HEK293T (cell line): ENCODE data around the gene RBM20.

Experiments
- ARNT ChIP-seq: fragments of 450-650 bp; IDR thresholded peaks from 2 replicates; pipeline ENCODE4 v1.6.1; 2017; ENCODE audit warnings: mild to moderate bottlenecking
- FOXK2 ChIP-seq: fragments of 450-650 bp; IDR thresholded peaks from 2 replicates; pipeline ENCODE4 v1.6.1; 2016; ENCODE audit warnings: mild to moderate bottlenecking
- HDGF ChIP-seq: fragments of 450-650 bp; IDR thresholded peaks from 2 replicates; pipeline ENCODE4 v1.6.1; 2017; ENCODE audit warnings: antibody characterized with exemption, borderline replicate concordance
- SP1 ChIP-seq: fragments of 450-650 bp; IDR thresholded peaks from 2 replicates; pipeline ENCODE4 v1.6.1; 2017
- ZNF384 ChIP-seq: fragments of 450-650 bp; IDR thresholded peaks from 2 replicates; pipeline ENCODE4 v1.6.1; 2016

DNA sequence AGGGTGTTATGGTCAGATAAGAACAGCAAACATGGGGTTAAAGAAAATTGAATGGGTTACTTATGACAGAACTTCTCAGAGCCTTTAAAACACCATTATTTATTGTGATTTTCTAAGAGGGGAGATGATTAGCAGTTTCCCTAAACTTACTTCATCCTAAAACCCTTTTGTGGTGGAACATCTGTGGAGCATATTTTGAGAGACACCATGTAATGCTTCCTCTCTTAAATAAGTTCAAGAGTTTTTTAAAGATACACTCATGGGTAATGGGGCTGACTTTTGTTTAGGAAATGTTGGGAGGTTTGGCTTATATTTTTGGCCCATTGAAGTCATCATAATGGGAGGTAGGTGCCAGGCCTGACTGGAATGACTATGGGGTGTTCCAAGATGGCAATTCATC is 219.2 kb downstream of the RBM20 start:
- TF ChIP-seq HDGF (no peak), SP1 (no peak), FOXK2 (no peak), ZNF384 (no peak), ARNT (no peak)
